ENCODE measurements around the gene SMIM44. TPM values are rescaled to one million over a fixed set of nuclear protein-coding genes. Genes with fewer than 3 reads are reported as not detected.

The SMIM44 gene
- polyA plus RNA-seq, 1 experiment, result not detected

DNA sequence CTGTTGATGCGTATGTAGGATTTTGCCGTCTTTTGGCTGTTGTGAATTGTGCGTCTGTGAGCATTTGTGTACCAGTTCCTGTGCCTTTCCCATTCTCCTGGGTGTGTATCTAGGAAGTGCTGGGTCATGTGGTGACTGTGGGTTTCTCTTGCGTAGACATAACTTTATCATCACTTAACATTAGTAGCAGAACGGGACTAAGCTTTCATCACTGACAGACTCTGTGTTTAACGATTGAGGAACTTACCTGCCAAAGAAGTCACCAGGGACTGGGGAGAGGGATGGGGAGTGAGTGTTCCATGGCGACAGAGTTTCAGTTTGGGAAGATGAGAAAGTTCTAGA lies 37.8 kb upstream of the SMIM44 start:
- Histone ChIP-seq H3K27me3 (ENCODE audit: control insufficient read depth, insufficient read depth, low read length) (no peaks in the 10 kb centered on the region), H3K27ac (ENCODE audit: low read depth, low read length) (no peak overlapping the region), H3K4me3 (ENCODE audit: low read depth, low read length) (no peak overlapping the region), H3K9me3 (ENCODE audit: control insufficient read depth, insufficient read depth, low read length) (no peaks in the 10 kb centered on the region)
- ChIA-PET POLR2A (no interaction called here), CTCF (no interaction called here)
- no peak for DNase-seq (ENCODE audit: low read depth, low spot score)
- TF ChIP-seq, protein P1, sequence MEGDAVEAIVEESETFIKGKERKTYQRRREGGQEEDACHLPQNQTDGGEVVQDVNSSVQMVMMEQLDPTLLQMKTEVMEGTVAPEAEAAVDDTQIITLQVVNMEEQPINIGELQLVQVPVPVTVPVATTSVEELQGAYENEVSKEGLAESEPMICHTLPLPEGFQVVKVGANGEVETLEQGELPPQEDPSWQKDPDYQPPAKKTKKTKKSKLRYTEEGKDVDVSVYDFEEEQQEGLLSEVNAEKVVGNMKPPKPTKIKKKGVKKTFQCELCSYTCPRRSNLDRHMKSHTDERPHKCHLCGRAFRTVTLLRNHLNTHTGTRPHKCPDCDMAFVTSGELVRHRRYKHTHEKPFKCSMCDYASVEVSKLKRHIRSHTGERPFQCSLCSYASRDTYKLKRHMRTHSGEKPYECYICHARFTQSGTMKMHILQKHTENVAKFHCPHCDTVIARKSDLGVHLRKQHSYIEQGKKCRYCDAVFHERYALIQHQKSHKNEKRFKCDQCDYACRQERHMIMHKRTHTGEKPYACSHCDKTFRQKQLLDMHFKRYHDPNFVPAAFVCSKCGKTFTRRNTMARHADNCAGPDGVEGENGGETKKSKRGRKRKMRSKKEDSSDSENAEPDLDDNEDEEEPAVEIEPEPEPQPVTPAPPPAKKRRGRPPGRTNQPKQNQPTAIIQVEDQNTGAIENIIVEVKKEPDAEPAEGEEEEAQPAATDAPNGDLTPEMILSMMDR (IDR thresholded peaks at IDR 0.05; ENCODE audit: low read depth, low read length), result no peak

DNA sequence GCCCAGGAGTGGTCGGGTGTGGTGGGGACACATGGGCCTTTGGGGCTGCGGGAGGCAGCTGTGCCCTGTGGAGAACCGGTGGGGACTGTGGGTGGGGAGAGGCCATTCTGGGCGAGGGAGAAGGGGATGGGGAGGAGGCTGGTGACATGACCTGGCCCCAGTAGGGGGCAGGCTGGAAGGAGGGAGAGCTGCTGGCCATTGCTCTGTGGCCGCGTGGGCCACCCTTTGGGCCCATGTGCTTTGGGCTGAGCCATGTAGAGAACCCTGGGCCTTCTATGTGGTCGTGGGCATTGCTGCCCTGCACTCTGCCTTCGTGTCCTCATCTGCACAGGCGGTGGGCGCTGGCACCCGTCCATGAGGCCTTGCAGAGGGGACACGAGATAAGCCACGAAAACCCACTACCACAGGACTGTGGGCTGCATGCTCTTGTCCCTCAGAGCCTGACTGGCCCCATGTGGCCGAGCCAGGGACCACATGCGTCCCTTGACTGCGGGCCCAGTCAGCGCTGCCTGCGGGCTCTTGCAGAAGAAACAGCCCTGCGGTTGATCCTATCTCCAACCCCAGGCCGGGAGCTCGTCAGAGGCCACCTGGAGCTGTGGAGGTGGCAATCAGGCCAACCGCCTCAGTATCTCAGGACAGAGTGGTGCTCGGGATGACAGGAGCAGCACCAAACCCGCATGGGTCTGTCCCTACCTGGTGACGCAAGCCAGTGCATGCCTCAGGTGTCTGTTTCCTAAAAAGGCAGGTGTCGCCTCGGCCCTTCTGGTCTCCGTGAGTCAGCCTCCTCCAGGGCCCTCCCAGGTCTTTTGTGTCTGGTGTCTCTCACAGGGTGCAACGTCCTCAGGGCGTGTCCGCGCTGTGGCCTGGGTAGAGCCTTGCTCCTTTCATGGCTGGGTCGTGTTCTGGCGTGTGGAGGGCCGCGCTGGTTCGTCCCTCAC lies 37.2 kb upstream of the SMIM44 start:
- Histone ChIP-seq H3K4me3 (ENCODE audit: low read depth, low read length) (no peak overlapping the region), H3K27ac (ENCODE audit: low read depth, low read length) (no peak overlapping the region), H3K27me3 (ENCODE audit: control insufficient read depth, insufficient read depth, low read length) (no peaks in the 10 kb centered on the region), H3K9me3 (ENCODE audit: control insufficient read depth, insufficient read depth, low read length) (no peaks in the 10 kb centered on the region)
- TF ChIP-seq, protein P1 (IDR thresholded peaks at IDR 0.05; ENCODE audit: low read depth, low read length), result no peak
- ChIA-PET POLR2A (no interaction called here), CTCF (no interaction called here)
- DNase-seq (ENCODE audit: low read depth, low spot score), result no peak

GRCh38 chr19:3519126-3519525 lies 35.9 kb upstream of the SMIM44 start:
- H3K27me3 ChIP-seq (ENCODE audit: control insufficient read depth, insufficient read depth, low read length), result no peaks in the 10 kb centered on the region
- no peak for DNase-seq (ENCODE audit: low read depth, low spot score)
- no peaks in the 10 kb centered on the region; the same call in 1 of the 2 replicates for H3K9me3 ChIP-seq (ENCODE audit: control insufficient read depth, insufficient read depth, low read length)
- CTCF ChIA-PET, result interaction anchor here (0.7 kb wide), 1 partner anchor 212 kb away, joined by 4 read pairs; no protein-coding TSS in a partner anchor
- POLR2A ChIA-PET, result no interaction called here
- H3K4me3 ChIP-seq (ENCODE audit: low read depth, low read length), result no peak overlapping the region
- TF ChIP-seq, protein P1 (IDR thresholded peaks at IDR 0.05; ENCODE audit: low read depth, low read length), result no peak
- H3K27ac ChIP-seq (ENCODE audit: low read depth, low read length), result no peak overlapping the region

DNA sequence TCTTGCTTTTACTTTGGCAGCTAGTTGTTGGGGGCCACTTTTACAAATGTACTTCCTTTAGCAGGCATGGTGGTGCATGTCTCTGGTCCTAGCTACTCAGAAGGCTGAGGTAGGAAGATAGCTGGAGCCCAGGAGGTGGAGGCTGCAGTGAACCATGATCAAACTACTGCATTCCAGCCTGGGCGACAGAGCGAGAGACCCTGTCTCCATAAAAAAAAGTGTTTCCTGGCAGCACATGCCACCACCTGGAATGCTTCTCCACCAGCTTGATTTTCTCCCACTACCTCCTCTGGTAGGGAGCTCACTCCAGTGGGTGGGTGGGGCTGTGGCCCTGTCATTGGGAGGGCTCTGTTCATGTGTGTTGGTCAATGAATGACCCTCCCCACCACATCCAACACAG lies 35.4 kb upstream of the SMIM44 start:
- DNase-seq (ENCODE audit: low read depth, low spot score), result no peak
- Histone ChIP-seq H3K27me3 (ENCODE audit: control insufficient read depth, insufficient read depth, low read length) (no peaks in the 10 kb centered on the region), H3K27ac (ENCODE audit: low read depth, low read length) (no peak overlapping the region), H3K4me3 (ENCODE audit: low read depth, low read length) (no peak overlapping the region), H3K9me3 (ENCODE audit: control insufficient read depth, insufficient read depth, low read length) (no peaks in the 10 kb centered on the region; the same call in 1 of the 2 replicates)
- ChIA-PET POLR2A (no interaction called here), CTCF (interaction anchor here (1.3 kb wide), 1 partner anchor 33 kb away, joined by 7 read pairs; no protein-coding TSS in a partner anchor)
- TF ChIP-seq, protein P1 (IDR thresholded peaks at IDR 0.05; ENCODE audit: low read depth, low read length), result no peak

- TF ChIP-seq, protein P1 (IDR thresholded peaks at IDR 0.05; ENCODE audit: low read depth, low read length), result no peak
- Histone ChIP-seq H3K27me3 (ENCODE audit: control insufficient read depth, insufficient read depth, low read length) (no peaks in the 10 kb centered on the region), H3K27ac (ENCODE audit: low read depth, low read length) (no peak overlapping the region), H3K4me3 (ENCODE audit: low read depth, low read length) (no peak overlapping the region), H3K9me3 (ENCODE audit: control insufficient read depth, insufficient read depth, low read length) (no peaks in the 10 kb centered on the region; the same call in 1 of the 2 replicates)
- ChIA-PET POLR2A (interaction anchor here (0.6 to 0.7 kb wide), 2 partner anchors 1251 to 1791 kb away, joined by 4 to 10 read pairs; no protein-coding TSS in a partner anchor), CTCF (interaction anchor here (1.2 to 1.3 kb wide), 2 partner anchors 28 to 33 kb away, joined by 3 to 7 read pairs; no protein-coding TSS in a partner anchor)
- DNase-seq (ENCODE audit: low read depth, low spot score), result no peak
These were observed 35.0 kb upstream of the SMIM44 start for GRCh38 chr19:3518255-3518654.
